Mesothelial cell of epicardium (in vitro differentiated cells): ENCODE measurements around the gene SIK3. TPM values are rescaled to one million over a fixed set of nuclear protein-coding genes. Genes with fewer than 3 reads are reported as not detected.
"Not testable (repeated sequence)": the region's sequence is repeated elsewhere in the genome, so short reads cannot be mapped to it uniquely, and the experiment has no call there.

Experiments
- DNase-seq, 2 experiments: peaks; one replicate each; pipeline ENCODE4 v3.0.0; 2021; ENCODE audit warnings: low spot score in 2 of 2; ENCODE audit not compliant: unreplicated experiment in 2 of 2
- H3K27ac Mint-ChIP-seq: 2 replicates; pipeline ENCODE4 v1.8.0; 2021; ENCODE audit warnings: mixed read lengths
- H3K27me3 Mint-ChIP-seq: 2 replicates; pipeline ENCODE4 v1.8.0; 2021; ENCODE audit warnings: low read depth, mixed read lengths
- H3K36me3 Mint-ChIP-seq: 2 replicates; pipeline ENCODE4 v1.8.0; 2021; ENCODE audit warnings: mixed read lengths
- H3K4me1 Mint-ChIP-seq: 2 replicates; pipeline ENCODE4 v1.8.0; 2021; ENCODE audit warnings: mixed read lengths
- H3K4me3 Mint-ChIP-seq: 2 replicates; pipeline ENCODE4 v1.8.0; 2021; ENCODE audit warnings: mild to moderate bottlenecking, moderate library complexity, mixed read lengths
- H3K9me3 Mint-ChIP-seq: 2 replicates; pipeline ENCODE4 v1.8.0; 2021; ENCODE audit warnings: mixed read lengths
- total RNA-seq: library from RNA; stranded (reverse); gene quantifications from 3 replicates; pipeline ENCODE4 v1.2.1, GENCODE V29; 2021
- TF ChIP-seq, protein P1 (sequence below): fragments of 200-600 bp; sonication (generic); IDR thresholded peaks from one replicate; pipeline ENCODE4 v1.5.0; 2021; ENCODE audit warnings: antibody characterized with exemption; ENCODE audit not compliant: unreplicated experiment

The SIK3 gene
- total RNA-seq, 1 donor from 2014 or later, result 35.6 TPM

DNA sequence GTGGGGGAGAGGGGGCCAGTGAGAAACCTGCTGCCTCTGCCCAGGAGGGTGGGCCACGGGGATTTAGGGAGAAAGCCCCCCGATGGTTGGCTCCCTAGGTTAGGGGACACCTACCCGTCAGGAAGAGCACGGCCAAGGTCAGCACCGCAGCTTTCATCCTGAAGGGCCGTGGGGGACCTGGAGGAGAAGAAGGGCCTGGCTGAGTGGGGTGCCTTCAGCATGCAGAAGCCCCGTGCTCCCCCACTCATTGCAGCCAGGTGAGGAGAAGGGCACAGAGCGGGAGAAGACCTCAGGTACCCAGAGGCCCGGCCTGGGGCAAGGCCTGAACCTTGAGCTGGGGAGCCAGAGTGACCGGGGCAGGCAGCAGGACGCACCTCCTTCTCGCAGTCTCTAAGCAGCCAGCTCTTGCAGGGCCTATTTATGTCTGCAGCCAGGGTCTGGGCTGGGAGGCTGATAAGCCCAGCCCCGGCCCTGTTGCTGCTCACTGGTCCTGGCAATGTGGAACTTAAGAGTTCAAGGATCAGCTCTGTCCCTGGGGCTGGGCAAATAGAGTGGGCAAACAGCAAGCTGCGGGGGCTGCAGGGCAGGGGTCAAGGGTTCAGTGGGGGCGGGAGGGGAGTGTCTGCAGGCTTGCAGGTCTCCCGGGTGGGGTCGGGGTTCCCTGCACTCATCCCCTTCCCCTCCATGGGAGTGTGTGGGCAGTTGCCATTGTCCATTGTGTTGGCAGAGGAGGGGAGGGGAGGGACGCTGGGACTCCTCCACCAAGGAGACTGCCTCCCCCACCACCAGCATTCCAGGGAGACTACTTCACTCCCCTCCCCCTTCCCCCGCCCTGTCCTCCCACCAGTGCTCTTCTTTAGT is 260.8 kb downstream of the SIK3 start, which contains the start of gene APOA1:
Gene APOA1 (minus strand): TSS at position 392 of the 861 bp plus-strand sequence. CDS start 235 bp downstream, at position 157.
- no peak for DNase-seq
- Mint-ChIP-seq H3K9me3 (no peaks in the 10 kb centered on the region), H3K36me3 (no peaks in the 10 kb centered on the region), H3K4me1 (peaks cover 24% of the 10 kb centered on the region), H3K27ac (no peak within 1 kb of the TSS), H3K27me3 (no peaks in the 10 kb centered on the region), H3K4me3 (no peak within 1 kb of the TSS)
- TF ChIP-seq, protein P1, sequence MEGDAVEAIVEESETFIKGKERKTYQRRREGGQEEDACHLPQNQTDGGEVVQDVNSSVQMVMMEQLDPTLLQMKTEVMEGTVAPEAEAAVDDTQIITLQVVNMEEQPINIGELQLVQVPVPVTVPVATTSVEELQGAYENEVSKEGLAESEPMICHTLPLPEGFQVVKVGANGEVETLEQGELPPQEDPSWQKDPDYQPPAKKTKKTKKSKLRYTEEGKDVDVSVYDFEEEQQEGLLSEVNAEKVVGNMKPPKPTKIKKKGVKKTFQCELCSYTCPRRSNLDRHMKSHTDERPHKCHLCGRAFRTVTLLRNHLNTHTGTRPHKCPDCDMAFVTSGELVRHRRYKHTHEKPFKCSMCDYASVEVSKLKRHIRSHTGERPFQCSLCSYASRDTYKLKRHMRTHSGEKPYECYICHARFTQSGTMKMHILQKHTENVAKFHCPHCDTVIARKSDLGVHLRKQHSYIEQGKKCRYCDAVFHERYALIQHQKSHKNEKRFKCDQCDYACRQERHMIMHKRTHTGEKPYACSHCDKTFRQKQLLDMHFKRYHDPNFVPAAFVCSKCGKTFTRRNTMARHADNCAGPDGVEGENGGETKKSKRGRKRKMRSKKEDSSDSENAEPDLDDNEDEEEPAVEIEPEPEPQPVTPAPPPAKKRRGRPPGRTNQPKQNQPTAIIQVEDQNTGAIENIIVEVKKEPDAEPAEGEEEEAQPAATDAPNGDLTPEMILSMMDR, result no peak

DNA sequence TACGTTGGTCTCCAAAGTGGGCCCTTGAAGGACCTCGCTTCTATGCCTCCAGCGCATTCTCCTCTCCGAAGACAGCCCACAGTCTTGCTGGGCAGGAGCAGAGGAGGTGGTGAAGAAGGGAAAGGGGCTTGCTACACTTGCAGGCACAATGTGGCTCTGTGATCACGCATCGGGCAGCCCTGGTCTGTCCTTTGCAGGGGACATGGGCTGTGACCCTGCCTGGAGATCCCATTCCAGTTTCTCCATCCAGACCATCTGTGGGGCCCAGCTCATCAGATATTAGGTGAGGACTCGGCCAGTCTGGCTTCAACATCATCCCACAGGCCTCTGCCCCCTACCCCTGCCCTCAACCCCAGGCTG is 261.6 kb downstream of the SIK3 start:
- H3K4me3 Mint-ChIP-seq, result no peak overlapping the region
- H3K4me1 Mint-ChIP-seq, result peaks cover 24% of the 10 kb centered on the region
- no peaks in the 10 kb centered on the region for H3K36me3 Mint-ChIP-seq
- TF ChIP-seq, protein P1, result no peak
- H3K27me3 Mint-ChIP-seq, result no peaks in the 10 kb centered on the region
- no peaks in the 10 kb centered on the region for H3K9me3 Mint-ChIP-seq
- no peak overlapping the region for H3K27ac Mint-ChIP-seq
- no peak for DNase-seq

DNA sequence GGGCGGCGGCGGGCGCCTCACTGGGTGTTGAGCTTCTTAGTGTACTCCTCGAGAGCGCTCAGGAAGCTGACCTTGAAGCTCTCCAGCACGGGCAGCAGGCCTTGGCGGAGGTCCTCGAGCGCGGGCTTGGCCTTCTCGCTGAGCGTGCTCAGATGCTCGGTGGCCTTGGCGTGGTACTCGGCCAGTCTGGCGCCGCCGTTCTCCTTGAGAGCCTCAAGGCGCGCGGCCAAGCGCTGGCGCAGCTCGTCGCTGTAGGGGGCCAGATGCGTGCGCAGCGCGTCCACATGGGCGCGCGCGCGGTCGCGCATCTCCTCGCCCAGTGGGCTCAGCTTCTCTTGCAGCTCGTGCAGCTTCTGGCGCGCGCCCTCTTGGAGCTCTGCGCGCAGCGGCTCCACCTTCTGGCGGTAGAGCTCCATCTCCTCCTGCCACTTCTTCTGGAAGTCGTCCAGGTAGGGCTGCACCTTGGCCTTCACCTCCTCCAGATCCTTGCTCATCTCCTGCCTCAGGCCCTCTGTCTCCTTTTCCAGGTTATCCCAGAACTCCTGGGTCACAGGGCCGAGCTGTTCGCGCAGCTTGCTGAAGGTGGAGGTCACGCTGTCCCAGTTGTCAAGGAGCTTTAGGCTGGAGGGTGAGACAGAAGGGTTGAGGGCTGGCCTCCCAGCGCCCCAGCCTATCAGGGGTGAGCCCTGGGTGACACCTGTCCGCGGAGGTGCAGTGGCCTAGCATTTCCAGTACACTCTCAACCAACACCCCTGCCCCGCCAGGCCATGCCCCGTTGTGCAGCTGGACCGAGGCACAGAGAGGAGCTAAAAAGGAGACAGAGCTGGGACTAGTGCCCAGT is 262.2 kb downstream of the SIK3 start:
- DNase-seq, result peak; percentile 82
- Mint-ChIP-seq H3K4me3 (peak overlapping the region; percentile 58), H3K9me3 (no peaks in the 10 kb centered on the region), H3K36me3 (no peaks in the 10 kb centered on the region), H3K4me1 (peaks cover 24% of the 10 kb centered on the region), H3K27me3 (no peaks in the 10 kb centered on the region), H3K27ac (no peak overlapping the region)
- TF ChIP-seq, protein P1, result no peak

DNA sequence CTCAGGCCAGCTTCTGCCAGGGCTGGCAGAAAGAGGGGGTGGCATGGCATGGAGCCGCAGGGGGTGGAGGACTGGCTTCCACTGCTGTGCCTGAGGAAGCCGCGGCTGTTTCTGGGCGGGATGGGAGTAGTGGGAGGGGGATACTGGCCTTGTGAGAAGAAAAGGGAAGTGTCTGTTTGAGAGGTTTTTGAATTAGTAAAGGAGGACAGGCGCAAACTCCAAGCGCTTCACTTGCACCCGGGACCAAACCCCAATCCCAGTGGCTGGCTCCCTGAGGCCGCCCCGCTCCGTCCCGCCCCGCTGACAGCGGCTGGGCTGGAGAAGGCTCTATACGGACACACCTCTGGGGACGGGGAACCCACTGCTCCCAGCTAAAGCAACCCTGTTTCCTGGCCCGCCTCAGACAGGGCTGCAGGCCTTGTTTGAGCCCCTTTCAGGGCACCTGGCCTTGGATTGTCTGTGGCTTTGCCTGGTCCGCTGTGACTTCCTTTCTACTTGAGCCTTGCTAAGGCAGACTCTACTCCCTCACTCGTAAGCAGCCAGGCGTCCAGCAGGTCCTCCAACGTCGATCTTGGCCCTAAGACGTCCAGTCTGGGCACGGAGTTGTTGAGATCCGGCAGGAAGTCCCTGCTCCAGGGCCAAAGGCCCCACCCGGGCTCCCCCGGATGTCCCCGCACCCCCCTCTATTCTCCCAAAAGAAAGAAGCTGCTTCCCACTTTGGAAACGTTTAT is 263.0 kb downstream of the SIK3 start:
- Mint-ChIP-seq H3K36me3 (no peaks in the 10 kb centered on the region), H3K4me3 (peak overlapping the region; percentile 58), H3K27ac (peak overlapping the region; percentile 16), H3K27me3 (no peaks in the 10 kb centered on the region), H3K4me1 (peaks cover 24% of the 10 kb centered on the region), H3K9me3 (no peaks in the 10 kb centered on the region)
- no peak for DNase-seq
- TF ChIP-seq, protein P1, result no peak

DNA sequence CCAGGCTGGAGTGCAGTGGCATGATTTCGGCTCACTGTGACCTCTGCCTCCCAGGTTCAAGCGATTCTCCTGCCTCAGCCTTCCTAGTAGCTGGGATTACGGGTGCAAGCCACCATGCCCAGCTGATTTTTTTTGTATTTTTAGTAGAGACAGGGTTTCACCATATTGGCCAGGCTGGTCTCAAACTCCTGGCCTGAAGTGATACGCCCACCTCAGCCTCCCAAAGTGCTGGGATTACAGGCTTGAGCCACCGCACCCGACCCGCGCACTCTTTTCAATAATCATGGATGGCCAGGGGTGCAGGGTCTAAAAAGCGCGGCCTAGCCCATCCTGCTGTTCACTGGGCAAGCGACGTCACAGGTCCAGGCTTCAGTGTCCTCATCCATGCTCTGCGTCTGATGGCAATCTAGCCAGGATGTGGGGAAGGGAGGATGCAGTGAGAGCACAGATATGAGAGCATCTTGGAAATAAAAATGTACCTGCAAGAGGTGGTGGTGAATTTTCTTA is 263.6 kb downstream of the SIK3 start:
- H3K4me3 Mint-ChIP-seq, result peak overlapping the region; percentile 36
- H3K36me3 Mint-ChIP-seq, DNase-seq, H3K27ac Mint-ChIP-seq, H3K9me3 Mint-ChIP-seq, H3K27me3 Mint-ChIP-seq: not testable (repeated sequence)
- H3K4me1 Mint-ChIP-seq, result peaks cover 27% of the 10 kb centered on the region
